Endothelial cell of umbilical vein (primary cell): Measurements from ENCODE around the gene MCM6. TPM values are rescaled to one million over a fixed set of nuclear protein-coding genes. Genes with fewer than 3 reads are reported as not detected.

Source experiments
- BruUV-seq: library from RNA; stranded (reverse); fragments of 400-500 nt; replicated peaks from 2 replicates; lab custom pipeline; 2021; lab: Mats Ljungman, UMichigan
- CTCF ChIA-PET: fragments of 300-600, 350-600 bp; sonication (Branson Sonifier 250); formaldehyde crosslinking; loops from one replicate; lab custom pipeline; 2021; ENCODE audit warnings: antibody characterized with exemption, inconsistent platforms; lab: Charles Lee
- POLR2A ChIA-PET: fragments of 300-600, 350-600 bp; sonication (Branson Sonifier 250); formaldehyde crosslinking; loops from one replicate; lab custom pipeline; 2021; ENCODE audit warnings: antibody characterized with exemption, inconsistent platforms; lab: Charles Lee
- DNase-seq: peaks from one replicate; pipeline ENCODE4 v3.0.0-alpha.2; 2011; ENCODE audit warnings: low read depth, low spot score
- FAIRE-seq: peaks from 2 replicates; lab custom pipeline; 2011; peaks lifted over from hg19 to GRCh38; lab: Jason Lieb, UNC
- H2AFZ ChIP-seq: 2 replicates; pipeline ENCODE4 v1.6.0; 2012; ENCODE audit warnings: low read depth, low read length, control low read depth, inconsistent platforms
- H3K27ac ChIP-seq: 2 replicates; pipeline ENCODE4 v1.5.1; 2011; ENCODE audit warnings: low read depth, mild to moderate bottlenecking, control low read depth, low read length, moderate library complexity; ENCODE audit not compliant: insufficient read depth
- H3K27me3 ChIP-seq, 2 experiments: 2 replicates each; pipeline versions ENCODE4 v1.6.0 to v1.6.1; 2011; ENCODE audit warnings: low read length in 2 of 2, mixed read lengths in 1 of 2; ENCODE audit not compliant: control insufficient read depth in 2 of 2, insufficient read depth in 2 of 2
- H3K36me3 ChIP-seq, 2 experiments: 2 replicates in 1 of 2; 3 replicates in 1 of 2; pipeline ENCODE4 v1.5.1; 2011; ENCODE audit warnings: low read length in 2 of 2, mild to moderate bottlenecking in 1 of 2, moderate library complexity in 1 of 2; ENCODE audit not compliant: control insufficient read depth in 2 of 2, insufficient read depth in 2 of 2; ENCODE audit errors: extremely low read depth in 1 of 2
- H3K4me1 ChIP-seq: 3 replicates; pipeline ENCODE4 v1.5.1; 2011; ENCODE audit warnings: mild to moderate bottlenecking, low read length; ENCODE audit not compliant: control insufficient read depth, insufficient read depth; ENCODE audit errors: extremely low read depth
- H3K4me2 ChIP-seq: 2 replicates; pipeline ENCODE4 v1.6.1; 2011; ENCODE audit warnings: low read length, control low read depth, mixed read lengths; ENCODE audit not compliant: insufficient read depth
- H3K4me3 ChIP-seq, 3 experiments: fragments of 200-600 bp in 1 of 3; sonication (generic), shearing (Covaris generic) in 1 of 3; replicated peaks in 1 of 3; 2 replicates each; pipeline ENCODE4 v1.5.1; 2011 to 2016; ENCODE audit warnings: control low read depth in 3 of 3, low read length in 3 of 3, mild to moderate bottlenecking in 2 of 3, inconsistent platforms in 1 of 3, low read depth in 1 of 3, moderate library complexity in 1 of 3; ENCODE audit not compliant: insufficient read depth in 1 of 3
- H3K79me2 ChIP-seq: 2 replicates; pipeline ENCODE4 v1.6.0; 2012; ENCODE audit warnings: low read length, inconsistent platforms; ENCODE audit not compliant: control insufficient read depth, insufficient read depth
- H3K9ac ChIP-seq: replicated peaks from 2 replicates; pipeline ENCODE3; 2011; ENCODE audit warnings: low read length, control low read depth; ENCODE audit not compliant: insufficient read depth; ENCODE audit errors: extremely low read depth
- H3K9me1 ChIP-seq: replicated peaks from 3 replicates; pipeline ENCODE4 v1.6.0; 2011; ENCODE audit warnings: mild to moderate bottlenecking, low read length; ENCODE audit not compliant: control insufficient read depth, insufficient read depth; ENCODE audit errors: extremely low read depth
- H3K9me3 ChIP-seq: replicated peaks from 2 replicates; pipeline ENCODE4 v1.5.1; 2012; ENCODE audit warnings: low read length, inconsistent platforms; ENCODE audit not compliant: control insufficient read depth, insufficient read depth
- H4K20me1 ChIP-seq: replicated peaks from 2 replicates; pipeline ENCODE3; 2011; ENCODE audit warnings: mild to moderate bottlenecking, low read length; ENCODE audit not compliant: control insufficient read depth, insufficient read depth; ENCODE audit errors: extremely low read depth
- EZH2 ChIP-seq: IDR thresholded peaks from 2 replicates; pipeline ENCODE4 v1.6.1; 2012; ENCODE audit warnings: borderline replicate concordance, low read depth, mild to moderate bottlenecking, moderate library complexity, low read length, inconsistent platforms; ENCODE audit not compliant: severe bottlenecking
- FOS ChIP-seq: IDR thresholded peaks from 2 replicates; pipeline ENCODE4 v1.6.1; 2011; ENCODE audit warnings: mild to moderate bottlenecking, low read length, moderate library complexity, borderline replicate concordance; ENCODE audit not compliant: insufficient read depth
- GATA2 ChIP-seq: IDR thresholded peaks from 2 replicates; pipeline ENCODE4 v1.7.0; 2011; ENCODE audit warnings: low read depth, mild to moderate bottlenecking, moderate library complexity, mixed read lengths, low read length; ENCODE audit not compliant: insufficient read length, insufficient read depth
- JUN ChIP-seq: IDR thresholded peaks from 2 replicates; pipeline ENCODE4 v1.6.1; 2011; ENCODE audit warnings: borderline replicate concordance, low read depth; ENCODE audit not compliant: insufficient read length, insufficient read depth
- MYC ChIP-seq: IDR thresholded peaks from one replicate; pipeline ENCODE4 v1.6.1; 2011; ENCODE audit warnings: mild to moderate bottlenecking, low read depth, low read length
- POLR2A ChIP-seq: IDR thresholded peaks from 2 replicates; pipeline ENCODE4 v1.6.1; 2012; ENCODE audit warnings: low read depth, mild to moderate bottlenecking, control low read depth, low read length
- POLR2AphosphoS5 ChIP-seq: IDR thresholded peaks from 2 replicates; pipeline ENCODE4 v1.6.1; 2012; ENCODE audit warnings: low read depth, mild to moderate bottlenecking, control low read depth, low read length, moderate library complexity; ENCODE audit not compliant: insufficient read depth
- dilution Hi-C: fragments of 300-500 bp; cut with MboI; formaldehyde crosslinking; loops from one replicate; pipeline ENCODE4 v1.15.0; 2019; ENCODE audit warnings: low sequenced_read_pairs; ENCODE audit not compliant: extremely low pct_ligation_motif_present
- intact Hi-C: fragments of 100-400 bp; cut with micrococcal nuclease; formaldehyde crosslinking; loops from one replicate; pipeline ENCODE4 v1.10.0; 2022
- polyA plus RNA-seq, 4 experiments: library from polyadenylated mRNA; depleted of rRNA in 3 of 4; stranded (reverse) in 3 of 4; unstranded in 1 of 4; fragments of >200 nt; gene quantifications; 2 replicates each; pipeline versions ENCODE4 v1.2.1 to v1.2.3, GENCODE V29; 2011 to 2012; ENCODE audit warnings: missing spikeins in 1 of 4
- total RNA-seq: library from RNA; stranded (reverse); gene quantifications from 2 replicates; pipeline ENCODE4 v1.2.3, GENCODE V29; 2021
- TF ChIP-seq, protein P1 (sequence below), 2 donors: IDR thresholded peaks; 1 replicate in 1 of 2; 2 replicates in 1 of 2; pipeline ENCODE4 v1.5.1; 2011; ENCODE audit warnings: low read length in 2 of 2, mild to moderate bottlenecking in 2 of 2, moderate library complexity in 2 of 2, control low read depth in 1 of 2, inconsistent platforms in 1 of 2, low read depth in 1 of 2; ENCODE audit not compliant: insufficient read depth in 1 of 2; ENCODE audit errors: extremely low read depth in 1 of 2
- TF ChIP-seq, protein P2 (sequence below): IDR thresholded peaks from 2 replicates; pipeline ENCODE4 v1.6.1; 2011; ENCODE audit not compliant: insufficient read depth, insufficient read length

The MCM6 gene
- total and polyA plus RNA-seq, 2 donors (not counting 3 experiments of a cell fraction or from before 2014, with no cell fraction given) = 20.6 to 52.6 TPM

DNA sequence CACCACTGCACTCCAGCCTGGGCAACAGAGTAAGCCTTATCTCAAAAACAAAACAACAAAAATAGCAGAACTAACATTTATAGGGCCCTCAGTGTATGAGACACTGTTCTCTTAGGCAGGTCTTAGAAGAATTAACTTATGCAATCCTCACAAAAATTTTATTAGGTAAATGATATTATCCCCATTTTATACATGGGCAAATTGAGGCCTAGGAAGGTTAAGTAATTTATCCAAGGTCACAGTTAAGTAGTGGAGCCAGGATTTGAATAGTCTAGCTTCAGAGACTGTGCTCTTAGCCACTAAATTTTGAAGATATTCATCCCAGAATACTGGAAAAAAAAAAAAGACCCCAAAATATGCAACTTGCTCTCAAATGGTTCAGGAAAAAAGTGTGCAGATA lies 22.8 kb downstream of the MCM6 start:
- Histone ChIP-seq H3K36me3 (no peaks in the 10 kb centered on the region), H3K27ac (no peak overlapping the region), H3K9me1 (no peaks in the 10 kb centered on the region), H3K79me2 (no peaks in the 10 kb centered on the region), H3K9me3 (no peaks in the 10 kb centered on the region), H3K9ac (no peak overlapping the region), H3K4me3 (no peak overlapping the region), H3K27me3 (no peaks in the 10 kb centered on the region), H3K4me2 (no peak overlapping the region), H4K20me1 (no peaks in the 10 kb centered on the region), H3K4me1 (no peaks in the 10 kb centered on the region), H2AFZ (no peak overlapping the region)
- DNase-seq = no peak
- no peak for FAIRE-seq
- ChIA-PET POLR2A (no interaction called here), CTCF (no interaction called here)
- intact Hi-C loops = no loop called here
- TF ChIP-seq, protein P1, sequence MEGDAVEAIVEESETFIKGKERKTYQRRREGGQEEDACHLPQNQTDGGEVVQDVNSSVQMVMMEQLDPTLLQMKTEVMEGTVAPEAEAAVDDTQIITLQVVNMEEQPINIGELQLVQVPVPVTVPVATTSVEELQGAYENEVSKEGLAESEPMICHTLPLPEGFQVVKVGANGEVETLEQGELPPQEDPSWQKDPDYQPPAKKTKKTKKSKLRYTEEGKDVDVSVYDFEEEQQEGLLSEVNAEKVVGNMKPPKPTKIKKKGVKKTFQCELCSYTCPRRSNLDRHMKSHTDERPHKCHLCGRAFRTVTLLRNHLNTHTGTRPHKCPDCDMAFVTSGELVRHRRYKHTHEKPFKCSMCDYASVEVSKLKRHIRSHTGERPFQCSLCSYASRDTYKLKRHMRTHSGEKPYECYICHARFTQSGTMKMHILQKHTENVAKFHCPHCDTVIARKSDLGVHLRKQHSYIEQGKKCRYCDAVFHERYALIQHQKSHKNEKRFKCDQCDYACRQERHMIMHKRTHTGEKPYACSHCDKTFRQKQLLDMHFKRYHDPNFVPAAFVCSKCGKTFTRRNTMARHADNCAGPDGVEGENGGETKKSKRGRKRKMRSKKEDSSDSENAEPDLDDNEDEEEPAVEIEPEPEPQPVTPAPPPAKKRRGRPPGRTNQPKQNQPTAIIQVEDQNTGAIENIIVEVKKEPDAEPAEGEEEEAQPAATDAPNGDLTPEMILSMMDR (IDR thresholded peaks at IDR 0.05; ENCODE audit: extremely low read depth in 1 of 2, insufficient read depth in 1 of 2, low read depth in 1 of 2, low read length in 2 of 2) = no peak
- no TSS peak for BruUV-seq
- dilution Hi-C loops = no loop called here

DNA sequence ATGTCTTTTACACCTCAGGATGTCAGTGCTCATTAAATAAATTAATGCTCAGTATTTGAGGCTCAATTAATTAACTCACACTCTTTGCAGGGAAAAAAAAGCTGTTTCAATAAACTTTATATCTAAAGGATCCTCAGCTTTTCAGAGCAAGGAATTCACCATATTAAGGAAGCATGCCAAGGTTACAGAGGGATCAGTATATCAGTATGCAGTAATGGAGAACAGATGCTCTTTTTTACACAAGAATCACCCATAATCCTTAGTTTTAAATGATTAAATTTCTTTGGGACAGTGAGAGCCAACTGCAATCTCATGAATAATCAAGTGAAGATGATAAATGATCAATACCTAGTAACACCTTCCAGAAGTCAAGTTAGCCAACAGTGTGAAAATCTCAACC lies 24.4 kb downstream of the MCM6 start:
- Histone ChIP-seq H3K36me3 (no peaks in the 10 kb centered on the region), H3K4me3 (no peak overlapping the region), H3K27me3 (no peaks in the 10 kb centered on the region), H2AFZ (no peak overlapping the region), H3K9me1 (no peaks in the 10 kb centered on the region), H3K27ac (no peak overlapping the region), H3K79me2 (no peaks in the 10 kb centered on the region), H3K4me2 (no peak overlapping the region), H3K9ac (no peak overlapping the region), H4K20me1 (no peaks in the 10 kb centered on the region), H3K9me3 (no peaks in the 10 kb centered on the region), H3K4me1 (no peaks in the 10 kb centered on the region)
- dilution Hi-C loops = no loop called here
- intact Hi-C loops = no loop called here
- DNase-seq (no peak), FAIRE-seq (no peak)
- ChIA-PET CTCF (no interaction called here), POLR2A (no interaction called here)
- TF ChIP-seq, protein P1 (IDR thresholded peaks at IDR 0.05; ENCODE audit: extremely low read depth in 1 of 2, insufficient read depth in 1 of 2, low read depth in 1 of 2, low read length in 2 of 2) = no peak
- TF ChIP-seq JUN (no peak), POLR2A (no peak), GATA2 (no peak), POLR2AphosphoS5 (no peak), EZH2 (no peak), MYC (no peak), FOS (no peak)
- TF ChIP-seq, protein P2, sequence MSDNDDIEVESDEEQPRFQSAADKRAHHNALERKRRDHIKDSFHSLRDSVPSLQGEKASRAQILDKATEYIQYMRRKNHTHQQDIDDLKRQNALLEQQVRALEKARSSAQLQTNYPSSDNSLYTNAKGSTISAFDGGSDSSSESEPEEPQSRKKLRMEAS = no peak
- no TSS peak for BruUV-seq
